Nephron (organoid): ENCODE data around the gene FXN.
A peak's percentile ranks its signal among the peaks of the same experiment; 100 is the strongest.

Source experiments
- H3K27ac Mint-ChIP-seq, 3 experiments: 2 replicates each; pipeline ENCODE4 v1.8.0; 2020; ENCODE audit warnings: mixed read lengths in 3 of 3, mild to moderate bottlenecking in 2 of 3, moderate library complexity in 1 of 3
- H3K27me3 Mint-ChIP-seq: 2 replicates; pipeline ENCODE4 v1.8.0; 2021; ENCODE audit warnings: low read depth, mild to moderate bottlenecking, moderate library complexity, mixed read lengths
- H3K36me3 Mint-ChIP-seq: 2 replicates; pipeline ENCODE4 v1.8.0; 2020; ENCODE audit warnings: low read depth, mixed read lengths
- H3K4me1 Mint-ChIP-seq: 2 replicates; pipeline ENCODE4 v1.8.0; 2020; ENCODE audit warnings: mixed read lengths
- H3K4me3 Mint-ChIP-seq, 3 experiments: 2 replicates each; pipeline ENCODE4 v1.8.0; 2020; ENCODE audit warnings: mild to moderate bottlenecking in 3 of 3, mixed read lengths in 3 of 3, moderate library complexity in 2 of 3
- H3K9me3 Mint-ChIP-seq: 2 replicates; pipeline ENCODE4 v1.8.0; 2020; ENCODE audit warnings: mixed read lengths
- TF ChIP-seq, protein P1 (sequence below), 3 experiments: fragments of 200-600 bp; sonication (generic); IDR thresholded peaks; one replicate each; pipeline ENCODE4 v1.5.0; 2021; ENCODE audit warnings: antibody characterized with exemption in 3 of 3; ENCODE audit not compliant: unreplicated experiment in 3 of 3

The FXN gene

GRCh38 chr9:69073103-69073502 is 37.6 kb downstream of the FXN start:
- TF ChIP-seq, protein P1, sequence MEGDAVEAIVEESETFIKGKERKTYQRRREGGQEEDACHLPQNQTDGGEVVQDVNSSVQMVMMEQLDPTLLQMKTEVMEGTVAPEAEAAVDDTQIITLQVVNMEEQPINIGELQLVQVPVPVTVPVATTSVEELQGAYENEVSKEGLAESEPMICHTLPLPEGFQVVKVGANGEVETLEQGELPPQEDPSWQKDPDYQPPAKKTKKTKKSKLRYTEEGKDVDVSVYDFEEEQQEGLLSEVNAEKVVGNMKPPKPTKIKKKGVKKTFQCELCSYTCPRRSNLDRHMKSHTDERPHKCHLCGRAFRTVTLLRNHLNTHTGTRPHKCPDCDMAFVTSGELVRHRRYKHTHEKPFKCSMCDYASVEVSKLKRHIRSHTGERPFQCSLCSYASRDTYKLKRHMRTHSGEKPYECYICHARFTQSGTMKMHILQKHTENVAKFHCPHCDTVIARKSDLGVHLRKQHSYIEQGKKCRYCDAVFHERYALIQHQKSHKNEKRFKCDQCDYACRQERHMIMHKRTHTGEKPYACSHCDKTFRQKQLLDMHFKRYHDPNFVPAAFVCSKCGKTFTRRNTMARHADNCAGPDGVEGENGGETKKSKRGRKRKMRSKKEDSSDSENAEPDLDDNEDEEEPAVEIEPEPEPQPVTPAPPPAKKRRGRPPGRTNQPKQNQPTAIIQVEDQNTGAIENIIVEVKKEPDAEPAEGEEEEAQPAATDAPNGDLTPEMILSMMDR (IDR thresholded peaks at IDR 0.05; ENCODE audit: unreplicated experiment in 3 of 3): no peak
- H3K27me3 Mint-ChIP-seq: no peaks in the 10 kb centered on the region
- H3K4me1 Mint-ChIP-seq: peaks cover 1% of the 10 kb centered on the region
- H3K9me3 Mint-ChIP-seq: no peaks in the 10 kb centered on the region
- peaks cover 27% of the 10 kb centered on the region for H3K36me3 Mint-ChIP-seq
- H3K4me3 Mint-ChIP-seq: no peak overlapping the region
- H3K27ac Mint-ChIP-seq: no peak overlapping the region

DNA sequence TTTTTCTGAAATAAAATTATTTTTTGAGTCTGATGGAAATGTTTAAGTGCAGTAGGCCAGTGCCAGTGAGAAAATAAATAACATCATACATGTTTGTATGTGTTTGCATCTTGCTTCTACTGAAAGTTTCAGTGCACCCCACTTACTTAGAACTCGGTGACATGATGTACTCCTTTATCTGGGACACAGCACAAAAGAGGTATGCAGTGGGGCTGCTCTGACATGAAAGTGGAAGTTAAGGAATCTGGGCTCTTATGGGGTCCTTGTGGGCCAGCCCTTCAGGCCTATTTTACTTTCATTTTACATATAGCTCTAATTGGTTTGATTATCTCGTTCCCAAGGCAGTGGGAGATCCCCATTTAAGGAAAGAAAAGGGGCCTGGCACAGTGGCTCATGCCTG is 39.2 kb downstream of the FXN start:
- Mint-ChIP-seq H3K27me3 (no peaks in the 10 kb centered on the region), H3K9me3 (no peaks in the 10 kb centered on the region), H3K27ac (no peak overlapping the region), H3K4me3 (no peak overlapping the region), H3K36me3 (peaks cover 20% of the 10 kb centered on the region), H3K4me1 (peaks cover 14% of the 10 kb centered on the region)
- TF ChIP-seq, protein P1 (IDR thresholded peaks at IDR 0.05; ENCODE audit: unreplicated experiment in 3 of 3): no peak

- no peak overlapping the region for H3K27ac Mint-ChIP-seq
- TF ChIP-seq, protein P1 (IDR thresholded peaks at IDR 0.05; ENCODE audit: unreplicated experiment in 3 of 3): no peak
- no peak overlapping the region for H3K4me3 Mint-ChIP-seq
- peaks cover 3% of the 10 kb centered on the region for H3K9me3 Mint-ChIP-seq
- no peaks in the 10 kb centered on the region for H3K27me3 Mint-ChIP-seq
- peaks cover 25% of the 10 kb centered on the region for H3K36me3 Mint-ChIP-seq
- peaks cover 14% of the 10 kb centered on the region for H3K4me1 Mint-ChIP-seq
These were observed 41.0 kb downstream of the FXN start for GRCh38 chr9:69076550-69076949.

- H3K36me3 Mint-ChIP-seq: peaks cover 12% of the 10 kb centered on the region
- no peak overlapping the region for H3K4me3 Mint-ChIP-seq
- TF ChIP-seq, protein P1 (IDR thresholded peaks at IDR 0.05; ENCODE audit: unreplicated experiment in 3 of 3): no peak
- H3K4me1 Mint-ChIP-seq: peaks cover 14% of the 10 kb centered on the region
- H3K27ac Mint-ChIP-seq: peak overlapping the region in 2 of 3 experiments; percentile 39 to 77
- H3K27me3 Mint-ChIP-seq: no peaks in the 10 kb centered on the region
- H3K9me3 Mint-ChIP-seq: peaks cover 3% of the 10 kb centered on the region
These were observed 42.5 kb downstream of the FXN start for GRCh38 chr9:69078069-69078468.

DNA sequence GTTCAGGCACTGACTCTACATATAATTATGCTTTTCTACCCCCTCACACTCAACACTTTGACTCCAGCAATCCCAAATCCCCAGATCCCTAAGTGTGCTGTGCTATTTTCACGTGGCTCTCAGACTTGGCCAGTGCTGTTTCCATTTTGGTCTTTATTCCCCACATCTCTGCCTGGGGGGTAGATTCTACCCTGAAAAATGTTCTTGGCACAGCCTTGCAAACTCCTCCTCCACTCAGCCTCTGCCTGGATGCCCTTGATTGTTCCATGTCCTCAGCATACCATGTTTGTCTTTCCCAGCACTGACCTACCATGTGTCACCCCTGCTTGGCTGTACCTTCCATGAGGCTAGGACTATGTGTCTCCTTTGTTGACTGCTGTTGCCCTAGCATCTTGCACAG is 43.0 kb downstream of the FXN start:
- H3K4me3 Mint-ChIP-seq: no peak overlapping the region
- peaks cover 14% of the 10 kb centered on the region for H3K4me1 Mint-ChIP-seq
- peak overlapping the region in 2 of 3 experiments; percentile 39 to 77 for H3K27ac Mint-ChIP-seq
- H3K9me3 Mint-ChIP-seq: peaks cover 3% of the 10 kb centered on the region
- TF ChIP-seq, protein P1 (IDR thresholded peaks at IDR 0.05; ENCODE audit: unreplicated experiment in 3 of 3): no peak
- peaks cover 7% of the 10 kb centered on the region for H3K36me3 Mint-ChIP-seq
- H3K27me3 Mint-ChIP-seq: no peaks in the 10 kb centered on the region

GRCh38 chr9:69079186-69079585 is 43.6 kb downstream of the FXN start:
- Mint-ChIP-seq H3K4me3 (no peak overlapping the region), H3K27ac (peak overlapping the region in 2 of 3 experiments; percentile 30 to 39), H3K27me3 (no peaks in the 10 kb centered on the region), H3K9me3 (peaks cover 3% of the 10 kb centered on the region), H3K4me1 (peaks cover 14% of the 10 kb centered on the region), H3K36me3 (peaks cover 7% of the 10 kb centered on the region)
- TF ChIP-seq, protein P1 (IDR thresholded peaks at IDR 0.05; ENCODE audit: unreplicated experiment in 3 of 3): no peak
